Measurements from ENCODE around the gene IGFL2. TPM values are rescaled to one million over a fixed set of nuclear protein-coding genes. Genes with fewer than 3 reads are reported as not detected.

IGFL2 gene
- total and polyA plus RNA-seq, 9 of the 15 experiments (the other 6 are each of a cell fraction or from before 2014, with no cell fraction given): 0.42 to 1.7 (median 0.75) TPM; not detected in 2

- TF ChIP-seq E2F4 (CRISPR knock-in tag; IDR thresholded peaks at IDR 0.05; ENCODE audit: low read depth) (no peak), MGA (IDR thresholded peaks at IDR 0.05) (no peak), ATF3 (IDR thresholded peaks at IDR 0.05) (peak; percentile 49), ATF3 (CRISPR knock-in tag; conservative IDR thresholded peaks at IDR 0.05) (no peak), E2F6 (IDR thresholded peaks at IDR 0.05; ENCODE audit: borderline replicate concordance in 1 of 2, extremely low read depth in 1 of 2, insufficient read depth in 1 of 2, insufficient read length in 1 of 2, low read depth in 1 of 2, low read length in 1 of 2, poor library complexity in 1 of 2, severe bottlenecking in 1 of 2) (no peak), ZNF830 (CRISPR knock-in tag; IDR thresholded peaks at IDR 0.05) (0 out of 2 replicates have a peak, but pooled peaks have one; percentile 48), RBM22 (IDR thresholded peaks at IDR 0.05; ENCODE audit: low read depth, low read length, poor library complexity, severe bottlenecking) (no peak), ILF3 (IDR thresholded peaks at IDR 0.05; ENCODE audit: borderline replicate concordance) (no peak), MLLT1 (IDR thresholded peaks at IDR 0.05) (no peak)
Observed at GRCh38 chr19:46191972-46192371, 43.9 kb downstream of the IGFL2 start (continued).

Data from K562 (cell line).